Measurements from ENCODE around the gene ISM1.

Gene ISM1

DNA sequence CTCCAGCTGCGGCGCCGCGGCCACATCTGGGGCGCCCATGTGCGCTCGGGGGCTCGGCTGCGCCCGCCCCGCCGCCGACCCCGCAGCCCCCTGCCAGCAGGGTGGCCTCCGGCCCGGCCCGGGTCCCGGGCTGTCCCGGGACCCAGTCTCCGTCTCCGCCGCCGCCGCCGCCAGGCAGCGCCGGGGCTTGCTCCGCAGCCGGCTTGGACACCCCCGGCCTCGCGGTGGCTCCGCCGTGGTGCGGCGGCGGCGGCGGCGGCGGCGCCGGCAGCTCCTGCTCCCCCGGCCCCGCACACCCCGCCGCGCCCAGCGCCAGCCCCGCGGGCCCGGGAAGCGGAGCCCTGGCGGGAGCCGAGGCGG lies 219 bp downstream of the ISM1 start:
- H3K4me3 ChIP-seq (ENCODE audit: low read length) = no peak overlapping the region
- TF ChIP-seq, protein P1, sequence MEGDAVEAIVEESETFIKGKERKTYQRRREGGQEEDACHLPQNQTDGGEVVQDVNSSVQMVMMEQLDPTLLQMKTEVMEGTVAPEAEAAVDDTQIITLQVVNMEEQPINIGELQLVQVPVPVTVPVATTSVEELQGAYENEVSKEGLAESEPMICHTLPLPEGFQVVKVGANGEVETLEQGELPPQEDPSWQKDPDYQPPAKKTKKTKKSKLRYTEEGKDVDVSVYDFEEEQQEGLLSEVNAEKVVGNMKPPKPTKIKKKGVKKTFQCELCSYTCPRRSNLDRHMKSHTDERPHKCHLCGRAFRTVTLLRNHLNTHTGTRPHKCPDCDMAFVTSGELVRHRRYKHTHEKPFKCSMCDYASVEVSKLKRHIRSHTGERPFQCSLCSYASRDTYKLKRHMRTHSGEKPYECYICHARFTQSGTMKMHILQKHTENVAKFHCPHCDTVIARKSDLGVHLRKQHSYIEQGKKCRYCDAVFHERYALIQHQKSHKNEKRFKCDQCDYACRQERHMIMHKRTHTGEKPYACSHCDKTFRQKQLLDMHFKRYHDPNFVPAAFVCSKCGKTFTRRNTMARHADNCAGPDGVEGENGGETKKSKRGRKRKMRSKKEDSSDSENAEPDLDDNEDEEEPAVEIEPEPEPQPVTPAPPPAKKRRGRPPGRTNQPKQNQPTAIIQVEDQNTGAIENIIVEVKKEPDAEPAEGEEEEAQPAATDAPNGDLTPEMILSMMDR (conservative IDR thresholded peaks at IDR 0.05; ENCODE audit: low read depth, low read length) = no peak
- DNase-seq (ENCODE audit: low read depth) = no peak

DNA sequence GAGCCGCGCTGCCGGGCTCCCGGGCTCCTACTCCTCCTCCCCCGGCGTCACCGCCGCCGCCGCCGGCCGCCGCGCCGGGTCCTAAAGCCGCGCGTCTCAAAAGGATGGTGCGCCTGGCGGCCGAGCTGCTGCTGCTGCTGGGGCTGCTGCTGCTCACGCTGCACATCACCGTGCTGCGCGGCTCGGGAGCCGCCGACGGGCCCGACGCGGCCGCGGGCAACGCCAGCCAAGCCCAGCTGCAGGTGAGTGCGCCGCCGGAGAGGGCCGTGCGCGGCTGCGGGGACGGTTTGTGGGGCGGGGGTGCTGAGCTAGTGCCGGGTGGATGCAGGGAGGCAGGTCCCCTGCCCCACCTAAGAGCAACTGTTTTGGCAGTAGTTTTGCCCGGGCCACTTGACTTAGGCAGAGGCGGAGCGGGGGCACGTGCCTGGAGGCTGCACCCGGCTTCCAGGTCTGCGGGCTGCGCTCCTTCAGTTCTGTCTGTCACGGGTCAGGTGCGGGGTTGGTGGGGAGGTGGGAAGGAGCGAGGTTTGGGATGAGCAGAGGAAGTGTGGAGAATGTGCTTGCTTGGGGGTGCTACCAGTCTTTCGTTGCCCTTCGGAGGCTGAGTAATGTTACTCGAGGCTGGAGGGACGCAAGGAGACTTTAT lies 722 bp downstream of the ISM1 start:
- TF ChIP-seq, protein P1 (conservative IDR thresholded peaks at IDR 0.05; ENCODE audit: low read depth, low read length) = no peak
- DNase-seq (ENCODE audit: low read depth) = peak; percentile 6
- H3K4me3 ChIP-seq (ENCODE audit: low read length) = peak overlapping the region; percentile 21

GRCh38 chr20:13222319-13222716 lies 1.2 kb downstream of the ISM1 start:
- no peak overlapping the region for H3K4me3 ChIP-seq (ENCODE audit: low read length)
- TF ChIP-seq, protein P1 (conservative IDR thresholded peaks at IDR 0.05; ENCODE audit: low read depth, low read length) = no peak
- DNase-seq (ENCODE audit: low read depth) = no peak

GRCh38 chr20:13223736-13224520 lies 2.9 kb downstream of the ISM1 start:
- DNase-seq (ENCODE audit: low read depth) = no peak
- TF ChIP-seq, protein P1 (conservative IDR thresholded peaks at IDR 0.05; ENCODE audit: low read depth, low read length) = no peak
- no peak overlapping the region for H3K4me3 ChIP-seq (ENCODE audit: low read length)

- TF ChIP-seq, protein P1 (conservative IDR thresholded peaks at IDR 0.05; ENCODE audit: low read depth, low read length) = no peak
- DNase-seq (ENCODE audit: low read depth) = no peak
- H3K4me3 ChIP-seq (ENCODE audit: low read length) = no peak overlapping the region
These were observed 5.3 kb downstream of the ISM1 start for GRCh38 chr20:13226367-13226766.

GRCh38 chr20:13228771-13229170 lies 7.7 kb downstream of the ISM1 start:
- no peak overlapping the region for H3K4me3 ChIP-seq (ENCODE audit: low read length)
- no peak for DNase-seq (ENCODE audit: low read depth)
- TF ChIP-seq, protein P1 (conservative IDR thresholded peaks at IDR 0.05; ENCODE audit: low read depth, low read length) = no peak

GRCh38 chr20:13229538-13229937 lies 8.5 kb downstream of the ISM1 start:
- TF ChIP-seq, protein P1 (conservative IDR thresholded peaks at IDR 0.05; ENCODE audit: low read depth, low read length) = no peak
- no peak for DNase-seq (ENCODE audit: low read depth)
- H3K4me3 ChIP-seq (ENCODE audit: low read length) = no peak overlapping the region

Measured in retinal pigment epithelial cell (primary cell).